NCI-H2029 treated with DMSO at 0.1 percent for 48 hours (cell line): ENCODE measurements around the gene DHRSX.
"Not testable (repeated sequence)": the region's sequence is repeated elsewhere in the genome, so short reads cannot be mapped to it uniquely, and the experiment has no call there.

Experiments
- DNase-seq: peaks from one replicate; lab custom pipeline; 2025; lab: John Stamatoyannopoulos, UW

Gene DHRSX

DNA sequence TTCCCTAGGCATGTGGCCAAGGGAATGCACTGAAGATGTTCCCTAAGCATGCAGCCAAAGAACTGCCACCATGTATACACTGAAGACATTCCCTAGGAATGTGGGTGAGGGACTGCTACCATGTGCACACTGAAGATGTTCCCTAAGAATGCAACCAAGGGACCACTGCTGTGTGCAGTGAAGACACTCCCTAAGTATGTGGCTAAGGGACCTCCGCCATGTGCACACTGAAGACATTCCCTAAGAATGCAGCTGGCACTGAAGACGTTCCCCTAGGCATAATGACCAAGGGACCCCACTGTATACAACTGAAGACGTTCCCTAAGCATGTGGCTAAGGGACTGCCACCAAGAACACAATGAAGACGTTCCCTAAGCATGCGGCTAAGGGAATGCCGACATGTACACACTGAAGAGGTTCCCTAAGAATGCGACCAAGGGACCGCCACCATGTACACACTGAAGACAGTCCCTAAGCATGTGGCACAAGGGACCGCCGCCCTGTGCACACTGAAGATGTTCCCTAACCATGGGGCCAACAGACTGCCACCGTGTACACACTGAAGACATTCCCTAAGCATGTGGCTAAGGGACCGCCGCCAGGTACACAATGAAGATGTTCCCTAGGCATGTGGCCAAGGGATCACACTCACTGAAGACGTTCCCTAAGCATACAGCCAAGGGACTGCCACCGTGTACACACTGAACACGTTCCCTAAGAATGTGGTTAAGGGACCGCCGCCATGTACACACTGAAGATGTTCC, 25.6 kb downstream of the DHRSX start:
- DNase-seq: no peak

DNA sequence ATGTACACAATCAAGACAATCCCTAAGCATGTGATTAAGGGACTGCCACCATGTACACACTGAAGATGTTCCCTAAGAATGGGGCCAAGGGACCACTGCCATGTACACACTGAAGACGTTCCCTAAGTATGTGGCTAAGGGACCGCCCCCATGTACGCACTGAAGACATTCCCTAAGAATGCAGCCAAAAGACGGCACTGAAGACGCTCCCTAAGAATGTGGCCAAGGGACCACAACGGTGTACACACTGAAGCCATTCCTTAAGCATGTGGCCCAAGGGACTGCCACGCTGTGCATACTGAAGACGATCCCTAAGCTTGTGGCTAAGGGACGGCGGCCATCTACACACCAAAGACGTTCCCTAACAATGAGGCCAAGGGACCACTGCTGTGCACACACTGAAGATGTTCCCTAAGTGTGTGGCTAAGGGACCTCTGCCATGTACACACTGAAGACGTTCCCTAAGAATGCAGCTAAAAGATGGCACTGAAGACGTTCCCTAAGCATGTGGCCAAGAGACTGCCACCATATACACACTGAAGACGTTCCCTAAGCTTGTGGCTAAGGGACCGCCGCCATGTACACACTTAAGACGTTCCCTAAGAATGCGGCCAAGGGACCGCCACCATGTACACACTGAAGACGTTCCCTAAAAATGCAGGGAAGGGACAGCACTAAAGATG, 26.4 kb downstream of the DHRSX start:
- no peak for DNase-seq

DNA sequence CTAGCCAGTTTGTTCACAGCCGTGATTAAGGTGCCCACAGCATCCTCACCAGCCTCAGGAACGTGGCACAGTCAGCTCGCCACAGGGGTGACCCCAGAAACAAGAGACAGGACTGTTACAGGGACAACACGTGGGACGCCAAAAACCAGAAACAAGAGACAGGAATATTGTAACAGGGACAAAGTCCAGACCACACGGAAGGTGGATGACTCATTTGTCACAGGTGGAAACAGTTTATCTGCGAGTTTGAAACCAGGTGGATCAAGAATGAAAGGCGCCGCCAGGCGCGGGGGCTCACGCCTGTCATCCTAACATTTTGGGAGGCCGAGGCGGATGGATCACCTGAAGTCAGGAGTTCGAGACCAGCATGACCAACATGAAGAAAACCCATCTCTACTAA, 27.7 kb downstream of the DHRSX start:
- DNase-seq: not testable (repeated sequence)

DNA sequence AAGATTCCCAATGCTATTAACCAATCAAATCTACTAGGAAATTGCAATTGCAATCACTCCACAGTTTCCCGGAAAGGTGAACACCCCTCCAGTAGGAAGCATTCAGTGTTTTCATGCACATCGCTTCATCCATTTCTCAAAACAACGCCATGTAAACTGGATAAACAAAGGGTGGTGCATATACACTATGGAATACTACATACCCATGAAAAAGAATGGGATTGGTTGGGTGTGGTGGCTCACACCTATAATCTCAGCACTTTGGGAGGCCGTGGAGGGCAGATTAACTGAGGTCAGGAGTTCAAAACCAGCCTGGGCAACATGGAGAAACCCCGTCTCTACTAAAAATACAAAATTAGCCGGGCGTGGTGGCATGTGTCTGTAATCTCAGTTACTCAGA, 29.1 kb downstream of the DHRSX start:
- DNase-seq: no peak

DNA sequence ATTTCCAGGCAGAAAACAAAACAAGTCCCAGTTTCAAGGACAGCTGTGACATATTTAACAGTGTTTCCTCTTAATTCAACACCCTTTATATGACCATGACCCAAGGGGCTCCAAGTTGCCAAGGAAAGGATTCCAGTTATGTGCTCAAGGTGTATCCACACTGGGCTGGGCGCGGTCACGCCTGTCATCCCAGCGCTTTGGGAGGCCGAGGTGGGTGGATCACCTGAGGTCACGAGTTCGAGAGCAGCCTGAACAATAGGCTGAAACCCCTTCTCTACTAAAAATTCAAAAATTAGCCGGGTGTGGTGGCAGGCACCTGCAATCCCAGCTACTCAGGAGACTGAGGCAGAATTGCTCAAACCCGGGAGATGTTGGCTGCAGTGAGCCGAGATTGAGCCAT, 29.6 kb downstream of the DHRSX start:
- DNase-seq: not testable (repeated sequence)

DNA sequence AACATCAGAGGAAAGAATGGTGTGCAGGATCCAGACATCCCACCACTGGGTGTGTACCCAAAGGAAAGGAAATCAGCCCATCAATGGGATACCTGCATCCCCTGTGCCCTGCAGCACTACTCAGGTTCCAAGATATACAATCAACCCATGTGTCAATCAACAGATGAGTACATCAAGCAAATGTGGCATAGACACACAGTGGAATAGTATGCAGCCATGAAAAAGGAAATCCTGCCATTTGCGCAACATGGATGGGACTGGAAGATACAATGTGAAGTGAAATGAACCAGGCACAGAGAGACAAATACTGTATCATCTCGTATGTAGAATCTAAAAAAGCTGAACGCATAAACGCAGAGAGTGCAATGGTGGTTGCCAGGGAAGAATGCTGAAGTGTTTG, 30.9 kb downstream of the DHRSX start:
- not testable (repeated sequence) for DNase-seq

DNA sequence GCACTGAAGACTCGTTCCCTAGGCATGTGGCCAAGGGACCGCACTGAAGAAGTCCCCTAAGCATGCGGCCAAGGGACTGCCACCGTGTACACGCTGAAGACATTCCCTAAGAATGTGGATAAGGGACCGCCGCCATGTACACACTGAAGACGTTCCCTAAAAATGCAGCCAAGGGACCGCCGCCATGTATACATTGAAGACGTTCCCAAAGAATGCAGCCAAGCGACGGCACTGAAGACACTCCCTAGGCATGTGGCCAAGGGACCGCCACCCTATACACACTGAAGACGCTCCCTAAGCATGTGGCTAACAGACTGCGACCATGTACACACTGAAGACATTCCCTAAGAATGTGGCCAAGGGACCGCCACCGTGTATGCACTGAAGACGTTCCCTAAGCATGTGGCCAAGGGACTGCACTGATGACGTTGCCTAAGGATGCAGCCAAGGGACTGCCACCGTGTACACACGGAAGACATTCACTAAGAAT, 31.5 kb downstream of the DHRSX start:
- no peak for DNase-seq

DNA sequence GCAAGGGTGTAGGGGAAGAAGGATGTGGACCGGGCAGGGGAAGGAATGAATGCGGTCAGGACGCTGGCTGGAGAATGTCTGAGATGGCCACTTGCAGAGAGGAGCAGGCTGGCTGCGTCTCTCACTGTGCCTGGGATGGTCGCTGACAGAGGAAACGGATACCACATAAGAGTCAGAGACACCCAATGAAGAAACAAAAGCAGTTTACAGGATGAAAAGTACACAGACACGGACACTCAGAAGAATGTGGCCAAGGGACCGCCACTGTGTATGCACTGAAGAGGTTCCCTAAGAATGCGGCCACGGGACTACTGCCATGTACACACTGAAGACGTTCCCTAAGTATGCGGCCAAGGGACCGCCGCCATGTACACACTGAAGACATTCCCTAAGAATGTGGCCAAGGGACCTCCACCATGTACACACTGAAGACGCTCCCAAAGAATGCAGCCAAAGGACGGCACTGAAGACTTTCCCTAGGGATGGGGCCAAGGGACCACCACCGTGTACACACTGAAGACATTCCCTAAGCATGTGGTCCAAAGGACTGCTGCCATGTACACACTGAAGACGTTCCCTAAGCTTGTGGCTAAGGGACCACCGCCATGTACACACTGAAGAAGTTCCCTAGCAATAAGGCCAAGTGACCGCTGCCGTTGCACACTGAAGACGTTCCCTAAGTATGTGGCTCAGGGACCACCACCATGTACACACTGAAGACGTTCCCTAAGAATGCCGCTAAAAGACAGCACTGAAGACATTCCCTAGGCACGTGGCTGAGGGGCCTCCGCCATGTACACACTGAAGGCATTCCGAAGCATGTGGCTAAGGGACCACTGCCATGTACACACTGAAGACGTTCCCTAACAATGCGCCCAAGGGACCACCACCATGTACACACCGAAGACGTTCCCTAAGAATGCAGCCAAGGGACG, 32.2 kb downstream of the DHRSX start:
- no peak for DNase-seq

DNA sequence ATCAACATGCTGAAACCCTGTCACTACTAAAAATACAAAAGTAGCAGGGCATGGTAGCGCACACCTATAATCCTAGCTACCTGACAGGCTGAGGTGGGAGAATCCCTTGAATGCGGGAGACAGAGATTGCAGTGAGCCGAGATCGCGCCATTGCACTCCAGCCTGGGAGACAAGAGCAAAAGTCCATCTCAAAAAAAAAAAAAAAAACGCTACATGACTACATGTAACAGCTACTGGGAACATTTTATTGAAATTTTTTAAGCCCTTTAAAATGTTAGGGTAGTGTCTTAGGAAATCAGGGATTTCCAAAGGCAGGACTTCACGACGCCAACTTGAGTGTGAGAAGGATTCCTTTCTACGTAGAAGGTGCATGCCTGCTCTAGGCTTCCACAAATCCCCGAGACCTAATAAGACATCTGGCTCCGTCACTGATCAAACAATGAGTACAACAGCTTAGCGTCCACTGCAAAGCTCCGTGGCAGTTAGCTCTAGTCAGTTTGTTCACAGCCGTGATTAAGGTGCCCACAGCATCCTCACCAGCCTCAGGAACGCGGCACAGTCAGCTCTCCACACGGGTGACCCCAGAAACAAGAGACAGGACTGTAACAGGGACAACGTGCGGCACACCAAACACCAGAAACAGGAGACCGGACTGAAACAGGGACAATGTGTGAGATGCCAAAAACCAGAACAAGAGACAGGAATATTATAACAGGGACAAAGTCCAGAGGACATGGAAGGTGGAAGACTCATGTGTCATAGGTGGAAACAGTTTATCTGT, 33.7 kb downstream of the DHRSX start:
- no peak for DNase-seq

DNA sequence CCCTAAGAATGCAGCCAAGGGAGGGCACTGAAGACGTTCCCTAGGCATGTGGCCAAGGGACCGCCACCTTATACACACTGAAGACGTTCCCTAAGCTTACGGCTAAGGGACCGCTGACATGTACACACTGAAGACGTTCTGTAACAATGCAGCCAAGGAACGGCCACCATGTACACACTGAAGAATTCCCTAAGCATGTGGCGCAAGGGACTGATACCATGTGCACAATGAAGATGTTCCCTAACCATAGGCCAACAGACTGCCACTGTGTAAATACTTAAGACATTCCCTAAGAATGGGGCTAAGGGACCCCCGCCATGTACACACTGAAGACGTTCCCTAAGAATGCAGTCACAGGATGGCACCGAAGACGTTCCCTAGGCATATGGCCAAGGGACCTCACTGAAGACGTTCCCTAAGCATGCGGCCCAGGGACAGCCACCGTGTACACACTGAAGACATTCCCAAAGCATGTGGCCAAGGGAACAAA, 36.1 kb downstream of the DHRSX start:
- DNase-seq: no peak

DNA sequence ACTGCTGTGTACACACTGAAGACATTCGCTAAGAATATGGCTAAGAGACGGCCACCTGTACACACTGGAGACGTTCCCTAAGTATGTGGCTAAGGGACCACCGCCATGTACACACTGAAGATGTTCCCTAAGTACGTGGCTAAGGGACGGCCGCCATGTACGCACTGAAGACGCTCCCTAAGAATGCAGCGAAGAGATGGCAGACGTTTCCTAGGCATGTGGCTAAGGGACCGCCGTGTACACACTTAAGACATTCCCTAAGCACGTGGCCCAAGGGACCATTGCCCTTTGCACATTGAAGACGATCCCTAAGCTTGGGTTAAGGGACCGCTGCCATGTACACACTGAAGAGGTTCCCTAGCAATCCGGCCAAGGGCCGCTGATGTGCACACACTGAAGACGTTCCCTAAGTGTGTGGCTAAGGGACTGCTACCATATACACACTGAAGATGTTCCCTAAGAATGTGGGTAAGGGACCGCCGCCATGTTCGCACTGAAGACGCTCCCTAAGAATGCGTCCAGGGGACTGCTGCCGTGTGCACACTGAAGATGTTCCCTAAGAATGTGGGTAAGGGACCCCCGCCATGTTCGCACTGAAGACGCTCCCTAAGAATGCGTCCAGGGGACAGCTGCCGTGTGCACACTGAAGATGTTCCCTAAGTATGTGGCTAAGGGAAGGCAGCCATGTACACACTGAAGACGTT, 36.7 kb downstream of the DHRSX start:
- DNase-seq: no peak

DNA sequence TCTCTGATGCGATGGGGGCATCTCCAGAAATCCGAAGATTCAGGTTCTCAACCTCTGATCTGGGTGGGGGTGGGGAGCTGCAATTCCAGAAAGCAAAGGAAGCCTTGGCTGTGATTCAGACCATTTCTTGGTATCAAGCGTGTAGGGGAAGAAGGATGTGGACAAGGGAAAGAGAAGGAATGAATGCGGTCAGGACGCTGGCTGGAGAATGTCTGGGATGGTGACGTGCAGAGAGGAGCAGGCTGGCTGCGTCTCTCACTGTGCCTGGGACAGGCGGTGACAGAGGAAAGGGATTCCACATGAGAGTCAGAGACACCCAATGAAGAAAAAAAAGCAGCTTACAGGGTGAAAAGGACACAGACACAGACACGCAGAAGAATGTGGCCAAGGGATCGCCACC, 37.3 kb downstream of the DHRSX start:
- DNase-seq: not testable (repeated sequence)

DNA sequence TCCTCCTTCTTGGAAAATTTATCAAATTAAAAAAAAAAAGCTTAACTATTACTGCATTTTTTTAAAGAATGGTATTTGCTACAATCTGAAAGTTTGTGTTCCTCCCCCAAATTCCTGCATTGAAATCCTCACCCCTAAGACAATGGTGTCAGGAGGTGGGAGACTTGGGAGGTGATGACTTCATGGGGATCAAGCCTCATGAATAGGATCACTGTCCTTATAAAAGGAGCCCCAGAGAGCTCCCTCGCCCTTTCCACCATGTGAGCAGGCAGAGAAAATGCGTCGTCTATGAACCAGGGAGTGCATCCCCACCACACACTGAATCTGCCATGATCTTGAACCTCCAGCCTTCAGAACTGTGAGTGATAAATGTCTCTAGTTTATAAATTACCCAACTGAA, 38.0 kb downstream of the DHRSX start:
- DNase-seq: no peak

DNA sequence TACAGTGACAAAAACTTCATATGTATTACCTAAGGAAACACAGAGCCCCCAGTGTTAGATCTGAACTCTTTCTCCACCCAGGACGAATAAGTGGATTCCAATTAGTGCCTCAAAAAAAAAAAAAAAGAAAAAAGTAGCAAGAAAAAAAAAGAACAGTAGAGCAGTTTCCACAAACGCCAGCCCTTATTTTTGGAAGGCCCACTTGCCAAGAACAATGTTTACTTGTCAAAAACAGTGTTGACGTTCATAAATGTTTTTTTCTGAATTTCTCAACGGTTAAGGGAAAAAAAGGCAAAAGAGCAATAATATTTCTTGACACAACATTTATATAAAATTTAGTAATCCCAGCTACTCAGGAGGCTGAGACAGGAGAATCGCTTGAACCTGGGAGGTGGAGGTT, 38.7 kb downstream of the DHRSX start:
- no peak for DNase-seq

DNA sequence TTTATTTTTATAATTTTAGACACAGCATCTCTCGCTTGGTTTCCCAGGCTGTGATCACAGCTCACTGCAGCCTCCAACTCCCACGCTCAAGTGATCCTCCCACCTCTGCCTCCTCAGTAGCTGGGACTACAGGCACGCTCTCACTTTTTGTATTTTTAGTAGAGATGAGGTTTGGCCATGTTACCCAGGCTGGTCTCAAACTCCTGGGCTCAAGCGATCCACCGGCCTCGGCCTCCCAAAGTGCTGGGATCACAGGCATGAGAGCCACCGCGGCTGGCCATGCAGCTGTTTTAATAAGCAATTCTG, 39.1 kb downstream of the DHRSX start:
- no peak for DNase-seq

DNA sequence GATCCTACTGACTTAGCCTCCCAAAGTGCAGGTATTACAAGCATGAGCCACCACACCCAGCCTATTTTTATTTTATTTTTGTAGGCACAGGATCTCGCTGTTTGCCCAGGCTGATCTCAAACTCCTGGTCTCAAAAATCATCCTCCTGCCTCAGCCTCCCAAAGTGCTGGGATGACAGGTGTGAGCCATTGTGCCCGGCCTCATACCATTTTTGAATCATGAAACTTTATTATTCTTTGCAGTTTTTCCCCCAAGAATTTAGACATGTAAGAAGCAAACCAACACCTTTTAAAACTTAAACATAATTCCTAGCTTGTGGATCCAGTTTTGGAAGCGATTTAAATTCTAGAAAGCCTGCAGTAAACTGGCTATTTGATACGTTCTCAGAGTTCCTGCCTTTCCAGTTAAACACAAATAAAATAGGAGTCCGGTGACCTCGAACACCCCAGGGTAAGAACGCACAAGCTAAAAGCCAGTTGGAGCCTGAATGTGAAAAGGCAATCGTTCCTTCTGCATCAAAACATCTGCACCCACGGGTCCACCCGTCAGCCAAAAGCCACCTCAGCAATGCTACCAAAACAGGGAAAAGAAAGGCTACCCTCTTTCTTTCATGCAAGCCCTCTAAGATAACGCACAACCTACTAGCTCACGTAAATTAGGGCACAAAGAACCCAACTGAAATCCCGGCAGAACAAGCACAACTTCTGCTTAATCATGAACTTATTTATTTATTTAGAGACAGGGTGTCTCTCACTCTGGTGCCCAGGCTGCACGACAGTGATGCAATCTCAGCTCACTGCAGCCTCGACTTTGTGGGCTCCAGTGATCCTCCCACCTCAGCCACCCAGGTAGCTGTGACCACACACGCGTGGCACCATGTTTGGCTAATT, 39.7 kb downstream of the DHRSX start:
- not testable (repeated sequence) for DNase-seq

DNA sequence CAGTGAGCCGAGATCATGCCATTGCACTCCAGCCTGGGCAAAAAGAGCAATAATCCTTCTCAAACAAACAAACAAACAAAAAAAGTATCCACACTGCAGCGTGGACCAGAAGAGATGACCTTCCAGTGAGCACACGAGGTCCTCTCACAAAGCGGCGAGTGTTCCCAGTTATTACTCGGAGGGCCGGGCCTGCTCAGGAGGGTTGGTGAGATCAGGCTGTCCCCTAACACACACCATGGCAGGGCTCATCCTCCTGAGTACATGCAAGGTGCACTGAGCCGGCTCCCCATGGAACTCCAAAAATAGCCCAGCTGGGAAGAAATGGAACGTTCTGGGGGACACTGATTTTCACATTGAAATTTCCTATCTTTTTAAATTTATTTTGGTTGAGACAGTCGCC, 40.7 kb downstream of the DHRSX start:
- DNase-seq: not testable (repeated sequence)

DNA sequence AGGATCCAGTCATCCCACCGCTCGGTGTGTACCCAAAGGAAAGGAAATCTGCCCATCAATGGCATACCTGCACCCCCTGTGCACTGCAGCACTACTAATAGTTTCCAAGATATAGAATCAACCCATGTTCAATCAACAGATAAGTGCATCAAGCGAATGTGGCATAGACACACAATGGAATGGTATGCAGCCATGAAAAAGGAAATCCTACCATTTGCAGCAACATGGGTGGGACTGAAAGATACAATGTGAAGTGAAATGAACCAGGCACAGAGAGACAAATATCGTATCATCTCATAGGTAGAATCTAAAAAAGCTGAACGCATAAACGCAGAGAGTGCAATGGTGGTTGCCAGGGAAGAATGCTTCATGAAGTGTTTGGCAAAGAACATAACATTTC, 42.5 kb downstream of the DHRSX start:
- DNase-seq: no peak

DNA sequence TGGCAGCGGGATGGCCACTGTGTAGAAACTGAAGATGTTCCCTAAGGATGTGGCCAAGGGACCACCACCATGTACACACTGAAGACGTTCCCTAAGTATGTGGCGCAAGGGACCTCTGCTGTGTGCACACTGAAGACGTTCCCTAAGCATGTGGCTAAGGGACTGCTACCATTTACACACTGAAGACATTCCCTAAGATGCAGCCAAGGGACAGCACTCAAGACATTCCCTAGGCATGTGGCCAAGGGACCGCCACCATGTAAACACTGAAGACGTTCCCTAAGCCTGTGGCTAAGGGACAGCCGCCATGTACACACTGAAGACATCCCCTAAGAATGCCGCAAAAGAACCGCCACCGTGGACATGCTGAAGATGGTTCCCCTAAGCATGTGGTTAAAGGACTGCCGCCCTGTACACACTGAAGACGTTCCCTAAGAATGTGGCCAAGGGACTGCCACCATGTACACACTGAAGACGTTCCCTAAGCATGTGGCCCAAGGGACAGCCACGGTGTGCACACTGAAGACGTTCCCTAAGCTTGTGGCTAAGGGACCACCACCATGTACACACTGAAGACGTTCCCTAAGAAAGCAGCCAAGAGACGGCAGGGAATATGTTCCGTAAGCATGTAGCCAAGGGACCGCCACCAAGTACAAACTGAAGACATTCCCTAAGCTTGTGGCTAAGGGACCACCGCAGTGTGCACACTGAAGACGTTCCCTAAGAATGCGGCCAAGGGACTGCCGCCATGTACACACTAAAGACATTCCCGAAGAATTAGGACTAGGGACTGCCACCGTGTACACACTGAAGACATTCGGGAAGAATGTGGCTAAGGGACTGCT, 43.3 kb downstream of the DHRSX start:
- DNase-seq: no peak
